Gastrocnemius medialis (tissue), 4 donors: ENCODE measurements around the gene HSFX1. TPM values are rescaled to one million over a fixed set of nuclear protein-coding genes. Genes with fewer than 3 reads are reported as not detected.
"Not testable (repeated sequence)": the region's sequence is repeated elsewhere in the genome, so short reads cannot be mapped to it uniquely, and the experiment has no call there.

Experiments
- ATAC-seq, 2 donors: fragments of 150-250 bp; one replicate each; pipeline ENCODE4 v1.9.1; 2016
- DNase-seq, 2 donors: peaks; one replicate each; pipeline ENCODE4 v3.0.0-alpha.2; 2019
- H3K27ac ChIP-seq, 4 donors: fragments of 200-600 bp; sonication (generic); 1 replicate in 1 of 4; 2 replicates in 3 of 4; pipeline ENCODE4 v1.5.1; 2016 to 2018; ENCODE audit warnings: mild to moderate bottlenecking in 2 of 4, moderate library complexity in 1 of 4
- H3K27me3 ChIP-seq, 3 donors: fragments of 200-600 bp; sonication (generic) in 2 of 3; 1 replicate in 1 of 3; 2 replicates in 2 of 3; pipeline versions ENCODE4 v1.5.1 to v1.6.0; 2016 to 2019; ENCODE audit warnings: mild to moderate bottlenecking in 1 of 3, moderate library complexity in 1 of 3
- H3K36me3 ChIP-seq, 2 donors: fragments of 200-600 bp; sonication (generic) in 1 of 2; one replicate each; pipeline ENCODE4 v1.5.1; 2017 to 2018
- H3K4me1 ChIP-seq, 2 donors: fragments of 200-600 bp; sonication (generic) in 1 of 2; one replicate each; pipeline ENCODE4 v1.5.1; 2016 to 2017; ENCODE audit warnings: mild to moderate bottlenecking in 2 of 2
- H3K4me3 ChIP-seq, 4 donors: fragments of 200-600 bp; sonication (generic) in 3 of 4; 1 replicate in 1 of 4; 2 replicates in 3 of 4; pipeline ENCODE4 v1.5.1; 2016 to 2019; ENCODE audit warnings: mild to moderate bottlenecking in 2 of 4
- H3K9me3 ChIP-seq, 3 donors: fragments of 200-600 bp; sonication (generic) in 2 of 3; 1 replicate in 1 of 3; 2 replicates in 2 of 3; pipeline ENCODE4 v1.5.1; 2016 to 2019
- POLR2A ChIP-seq, 2 donors: fragments of 450-650 bp; IDR thresholded peaks; one replicate each; pipeline ENCODE4 v1.6.1; 2017; ENCODE audit warnings: antibody characterized with exemption in 2 of 2, mild to moderate bottlenecking in 2 of 2, moderate library complexity in 2 of 2
- in situ Hi-C, 4 donors: fragments of 200-750 bp; cut with MboI; loops; one replicate each; pipeline versions ENCODE4 v1.15.0 to v1.8.0; 2017; ENCODE audit warnings: low sequenced_read_pairs in 4 of 4
- intact Hi-C: fragments of 100-400 bp; cut with DNase I; formaldehyde crosslinking; loops from one replicate; pipeline ENCODE4 v1.15.1; 2023; ENCODE audit warnings: low total_unique reads
- total RNA-seq, 4 donors: library from RNA; depleted of rRNA; stranded (reverse); fragments of >200 nt; gene quantifications; one replicate each; pipeline versions ENCODE4 v1.1.0 to v1.2.3, GENCODE V29; 2016
- TF ChIP-seq, protein P1 (sequence below), 5 experiments: fragments of 450-650 bp in 3 of 5; fragments of 200-600 bp in 2 of 5; sonication (generic) in 2 of 5; IDR thresholded peaks in 4 of 5; conservative IDR thresholded peaks in 1 of 5; 1 replicate in 4 of 5; 2 replicates in 1 of 5; pipeline ENCODE4 v1.5.1; 2016 to 2019; ENCODE audit warnings: antibody characterized with exemption in 5 of 5, mild to moderate bottlenecking in 3 of 5, moderate library complexity in 3 of 5

Gene HSFX1, protein sequence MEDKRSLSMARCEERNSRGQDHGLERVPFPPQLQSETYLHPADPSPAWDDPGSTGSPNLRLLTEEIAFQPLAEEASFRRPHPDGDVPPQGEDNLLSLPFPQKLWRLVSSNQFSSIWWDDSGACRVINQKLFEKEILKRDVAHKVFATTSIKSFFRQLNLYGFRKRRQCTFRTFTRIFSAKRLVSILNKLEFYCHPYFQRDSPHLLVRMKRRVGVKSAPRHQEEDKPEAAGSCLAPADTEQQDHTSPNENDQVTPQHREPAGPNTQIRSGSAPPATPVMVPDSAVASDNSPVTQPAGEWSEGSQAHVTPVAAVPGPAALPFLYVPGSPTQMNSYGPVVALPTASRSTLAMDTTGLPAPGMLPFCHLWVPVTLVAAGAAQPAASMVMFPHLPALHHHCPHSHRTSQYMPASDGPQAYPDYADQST
- under 1 TPM in 2 of 4 donors, not detected in 2; 0.42 to 0.46 TPM for total RNA-seq

DNA sequence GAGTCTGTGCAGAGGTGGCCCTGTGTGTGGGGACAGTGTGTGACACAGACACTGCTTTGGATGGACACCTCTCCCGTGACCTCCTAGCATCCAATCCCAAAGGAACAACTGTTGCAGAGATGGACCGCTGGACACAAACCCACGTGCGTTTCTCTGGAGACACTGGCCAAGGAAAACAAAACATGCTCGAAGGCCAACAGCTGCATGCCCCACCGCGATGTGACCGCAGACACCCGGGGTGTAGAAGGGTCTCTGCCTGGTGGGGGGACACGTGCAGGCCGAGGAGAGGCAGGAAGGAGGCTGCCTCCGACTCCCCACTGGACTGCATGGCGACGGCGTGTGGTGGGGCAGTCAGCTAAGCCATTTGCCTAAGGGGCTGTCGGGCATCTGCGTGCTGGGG lies at the start of gene HSFX1:
Gene HSFX1 (plus strand): TSS at position 301 of the 400 bp plus-strand sequence. CDS start 614 bp downstream, outside the sequence.
- ATAC-seq, H3K4me3 ChIP-seq, H3K27ac ChIP-seq, H3K36me3 ChIP-seq, in situ Hi-C loops, H3K27me3 ChIP-seq, DNase-seq, intact Hi-C loops, H3K9me3 ChIP-seq, H3K4me1 ChIP-seq: not testable (repeated sequence)

DNA sequence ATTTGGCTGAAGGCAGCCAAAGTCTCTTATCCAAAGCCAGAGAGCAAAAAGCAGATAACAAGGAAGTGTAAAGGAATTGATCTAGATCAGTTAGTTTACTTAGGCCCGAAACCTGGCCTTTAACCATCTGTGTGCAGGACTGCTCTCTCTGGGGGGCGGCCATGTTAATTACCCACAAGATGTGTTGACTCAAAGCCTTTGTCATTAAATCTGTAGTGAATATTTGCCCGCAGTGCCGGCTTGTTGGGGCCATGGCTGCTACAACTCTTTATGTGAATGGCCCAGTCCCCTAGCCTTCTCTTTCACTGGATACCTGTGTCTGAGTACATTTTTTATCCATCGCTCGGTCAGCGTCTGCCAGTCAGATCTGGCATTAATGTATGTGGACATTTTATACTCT lies 46.6 kb upstream of the HSFX1 start:
- DNase-seq, H3K27ac ChIP-seq, H3K27me3 ChIP-seq, H3K4me1 ChIP-seq, intact Hi-C loops, H3K9me3 ChIP-seq, in situ Hi-C loops, ATAC-seq, H3K36me3 ChIP-seq, H3K4me3 ChIP-seq: not testable (repeated sequence)

DNA sequence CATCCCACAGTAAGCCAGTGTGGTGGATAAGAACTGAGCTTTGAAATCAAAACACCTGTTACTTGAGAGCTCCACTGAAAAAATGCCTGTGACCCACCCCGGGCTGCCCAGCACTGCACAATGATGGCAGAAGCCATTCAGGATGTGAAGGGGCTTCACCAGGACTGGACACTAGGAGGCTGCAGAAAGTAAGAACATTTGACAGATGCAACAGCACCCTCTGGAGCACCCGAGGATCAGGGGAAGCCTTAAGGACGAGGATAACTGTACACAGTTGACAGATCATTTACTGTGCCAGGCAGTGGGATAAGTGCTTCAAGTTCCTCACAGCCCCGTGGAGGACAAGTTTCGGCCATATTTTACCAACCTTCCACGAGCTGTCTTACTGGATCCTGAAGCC lies 31.6 kb upstream of the HSFX1 start:
- ATAC-seq, H3K4me3 ChIP-seq, DNase-seq, H3K36me3 ChIP-seq, H3K9me3 ChIP-seq, in situ Hi-C loops, H3K27ac ChIP-seq, intact Hi-C loops, H3K4me1 ChIP-seq, H3K27me3 ChIP-seq: not testable (repeated sequence)

DNA sequence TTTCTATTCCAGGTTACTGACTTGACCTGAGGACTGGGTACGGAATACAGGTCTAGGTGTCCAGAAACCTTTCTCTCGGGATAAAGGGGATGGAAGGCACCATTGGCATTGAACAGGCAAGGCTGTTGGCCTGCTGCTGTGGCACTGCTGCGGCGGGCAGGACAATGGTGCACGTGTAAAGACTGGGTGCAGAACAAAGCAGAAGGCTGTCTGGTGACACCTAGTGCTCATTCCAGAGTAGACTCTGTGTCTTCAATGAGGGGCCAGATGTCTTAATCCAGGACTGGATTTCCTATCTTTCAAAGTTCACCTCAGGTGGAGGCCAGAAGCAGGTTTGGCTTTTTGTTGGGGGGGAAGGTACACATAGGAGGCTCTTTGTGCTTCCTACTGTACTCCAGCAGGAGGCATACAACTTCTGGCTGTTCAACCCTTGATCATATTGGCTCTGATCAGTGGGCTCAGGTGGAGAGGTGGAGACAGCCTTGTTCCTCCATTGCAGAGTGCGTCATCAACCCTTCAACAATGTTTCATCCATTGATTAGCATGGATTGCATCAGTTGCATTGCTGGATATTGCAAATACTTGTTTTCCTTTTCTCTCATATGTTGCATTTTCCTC lies 27.4 kb upstream of the HSFX1 start:
- H3K36me3 ChIP-seq, H3K27me3 ChIP-seq, DNase-seq, H3K4me3 ChIP-seq, ATAC-seq, intact Hi-C loops, H3K9me3 ChIP-seq, H3K27ac ChIP-seq, in situ Hi-C loops, H3K4me1 ChIP-seq: not testable (repeated sequence)

DNA sequence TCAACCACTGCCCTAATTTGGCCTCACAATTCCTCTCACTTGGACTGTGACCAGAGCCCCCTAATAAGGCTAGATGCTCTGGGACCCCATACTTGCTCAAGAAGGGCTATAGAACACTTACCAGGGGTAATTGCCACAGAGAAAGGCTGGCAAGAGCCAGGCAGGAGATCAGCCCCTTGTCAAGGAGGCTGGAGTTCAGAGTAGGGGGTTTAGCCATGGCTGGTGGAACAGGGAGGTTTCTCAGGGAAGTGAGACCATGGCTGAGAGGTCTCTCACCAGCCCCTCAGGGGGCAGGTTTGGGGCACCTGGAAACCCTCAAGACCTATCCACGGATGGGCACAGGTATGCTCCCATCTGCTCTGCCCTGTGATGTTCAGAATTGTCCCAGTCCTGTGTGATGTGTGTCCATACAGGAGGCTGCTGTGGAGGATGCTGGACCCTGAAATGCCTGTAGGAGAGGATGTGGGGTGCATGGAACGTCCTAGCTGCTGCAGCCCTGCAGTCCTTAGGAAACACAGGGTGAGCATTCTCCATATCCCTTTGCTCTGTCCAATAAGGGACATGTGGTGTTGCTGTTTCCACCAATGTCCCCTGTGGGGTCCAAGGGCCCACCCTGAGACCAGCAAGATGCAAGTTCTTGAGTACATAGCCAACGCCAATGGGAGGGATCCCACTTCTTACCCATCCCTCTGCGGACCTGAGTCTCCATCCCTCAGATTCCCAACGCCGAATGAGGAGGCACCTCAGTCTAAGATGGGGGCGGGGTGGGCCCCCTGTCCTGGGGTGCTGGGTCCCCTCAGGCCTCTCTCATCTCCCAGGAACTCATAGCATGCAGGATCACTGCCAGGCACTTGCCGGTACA lies 16.4 kb upstream of the HSFX1 start:
- Histone ChIP-seq H3K4me1 (no peaks in the 10 kb centered on the region), H3K27ac (no peak overlapping the region), H3K9me3 (no peaks in the 10 kb centered on the region), H3K4me3 (no peak overlapping the region), H3K36me3 (no peaks in the 10 kb centered on the region), H3K27me3 (no peaks in the 10 kb centered on the region)
- no peak for DNase-seq
- intact Hi-C loops (no loop called here), in situ Hi-C loops (no loop called here)
- TF ChIP-seq, protein P1, sequence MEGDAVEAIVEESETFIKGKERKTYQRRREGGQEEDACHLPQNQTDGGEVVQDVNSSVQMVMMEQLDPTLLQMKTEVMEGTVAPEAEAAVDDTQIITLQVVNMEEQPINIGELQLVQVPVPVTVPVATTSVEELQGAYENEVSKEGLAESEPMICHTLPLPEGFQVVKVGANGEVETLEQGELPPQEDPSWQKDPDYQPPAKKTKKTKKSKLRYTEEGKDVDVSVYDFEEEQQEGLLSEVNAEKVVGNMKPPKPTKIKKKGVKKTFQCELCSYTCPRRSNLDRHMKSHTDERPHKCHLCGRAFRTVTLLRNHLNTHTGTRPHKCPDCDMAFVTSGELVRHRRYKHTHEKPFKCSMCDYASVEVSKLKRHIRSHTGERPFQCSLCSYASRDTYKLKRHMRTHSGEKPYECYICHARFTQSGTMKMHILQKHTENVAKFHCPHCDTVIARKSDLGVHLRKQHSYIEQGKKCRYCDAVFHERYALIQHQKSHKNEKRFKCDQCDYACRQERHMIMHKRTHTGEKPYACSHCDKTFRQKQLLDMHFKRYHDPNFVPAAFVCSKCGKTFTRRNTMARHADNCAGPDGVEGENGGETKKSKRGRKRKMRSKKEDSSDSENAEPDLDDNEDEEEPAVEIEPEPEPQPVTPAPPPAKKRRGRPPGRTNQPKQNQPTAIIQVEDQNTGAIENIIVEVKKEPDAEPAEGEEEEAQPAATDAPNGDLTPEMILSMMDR (IDR thresholded peaks at IDR 0.05 in 4 of 5, conservative IDR thresholded peaks at IDR 0.05 in 1 of 5) = no peak
- no peak for TF ChIP-seq POLR2A (IDR thresholded peaks at IDR 0.05)
- no peak for ATAC-seq

DNA sequence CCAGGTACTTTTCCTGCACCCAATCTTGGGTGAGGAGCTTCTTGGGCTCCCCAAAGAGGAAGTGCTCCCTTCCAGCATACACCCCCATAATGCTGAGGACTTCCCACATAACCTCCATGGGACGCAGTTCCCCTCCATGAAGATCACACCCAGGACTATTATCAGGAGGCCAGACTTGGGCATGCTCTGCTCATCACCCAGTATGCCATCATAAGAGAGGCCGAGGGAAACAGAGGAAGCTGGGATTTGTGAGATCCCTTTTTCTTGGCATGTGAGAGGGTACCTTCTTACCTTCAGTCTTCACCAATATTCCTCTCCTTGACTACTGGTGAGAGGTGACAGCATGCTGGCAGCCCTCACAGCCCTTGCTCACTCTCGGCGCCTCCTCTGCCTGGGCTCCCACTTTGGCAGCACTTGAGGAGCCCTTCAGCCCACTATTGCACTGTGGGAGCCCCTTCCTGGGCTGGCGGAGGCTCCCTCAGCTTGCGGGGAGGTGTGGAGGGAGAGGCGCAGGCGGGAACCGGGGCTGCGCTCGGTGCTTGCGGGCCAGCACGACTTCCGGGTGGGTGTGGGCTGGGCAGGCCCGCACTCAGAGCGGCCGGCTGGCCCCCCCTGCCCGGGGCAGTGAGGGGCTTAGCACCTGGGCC lies 15.7 kb upstream of the HSFX1 start:
- no peaks in the 10 kb centered on the region for H3K27me3 ChIP-seq
- no peaks in the 10 kb centered on the region for H3K36me3 ChIP-seq
- no peak overlapping the region for H3K27ac ChIP-seq
- in situ Hi-C loops (no loop called here), intact Hi-C loops (no loop called here)
- H3K4me3 ChIP-seq = no peak overlapping the region
- ATAC-seq (no peak), DNase-seq (no peak)
- no peaks in the 10 kb centered on the region for H3K4me1 ChIP-seq
- TF ChIP-seq POLR2A (IDR thresholded peaks at IDR 0.05) = no peak
- TF ChIP-seq, protein P1 (IDR thresholded peaks at IDR 0.05 in 4 of 5, conservative IDR thresholded peaks at IDR 0.05 in 1 of 5) = no peak
- H3K9me3 ChIP-seq = no peaks in the 10 kb centered on the region

DNA sequence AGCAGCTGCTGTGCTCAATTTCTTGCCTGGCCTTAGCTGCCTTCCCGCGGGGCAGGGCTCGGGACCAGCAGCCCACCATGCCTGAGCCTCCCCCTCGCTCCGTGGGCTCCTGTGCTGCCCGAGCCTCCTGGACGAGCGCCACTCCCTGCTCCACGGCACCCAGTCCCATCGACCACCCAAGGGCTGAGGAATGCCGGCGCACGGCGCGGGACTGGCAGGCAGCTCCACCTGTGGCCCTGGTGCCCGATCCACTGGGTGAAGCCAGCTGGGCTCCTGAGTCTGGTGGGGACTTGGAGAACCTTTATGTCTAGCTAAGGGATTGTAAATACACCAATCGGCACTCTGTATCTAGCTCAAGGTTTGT lies 15.2 kb upstream of the HSFX1 start:
- H3K4me1 ChIP-seq, H3K27me3 ChIP-seq, H3K4me3 ChIP-seq, intact Hi-C loops, H3K9me3 ChIP-seq, H3K27ac ChIP-seq, H3K36me3 ChIP-seq, DNase-seq, in situ Hi-C loops, ATAC-seq: not testable (repeated sequence)
